ENCODE data around the gene SLC11A2. TPM values are rescaled to one million over a fixed set of nuclear protein-coding genes. Genes with fewer than 3 reads are reported as not detected.
"Not testable (repeated sequence)": the region's sequence is repeated elsewhere in the genome, so short reads cannot be mapped to it uniquely, and the experiment has no call there.

SLC11A2 gene
- total RNA-seq, 1 experiment from 2014 or later, result 38.7 TPM

- TF ChIP-seq ZNF274 (IDR thresholded peaks at IDR 0.05; ENCODE audit: low read depth, low read length) (no peak), TCF7L2 (IDR thresholded peaks at IDR 0.05; ENCODE audit: borderline replicate concordance, extremely low read depth, insufficient read depth, insufficient read length) (no peak), EZH2 (IDR thresholded peaks at IDR 0.05) (no peak), SRF (IDR thresholded peaks at IDR 0.05; ENCODE audit: low read depth) (no peak), EGR1 (IDR thresholded peaks at IDR 0.05; ENCODE audit: low read depth) (no peak), SIN3A (IDR thresholded peaks at IDR 0.05; ENCODE audit: low read depth) (no peak), CTCF (IDR thresholded peaks at IDR 0.05 in 2 of 3, conservative IDR thresholded peaks at IDR 0.05 in 1 of 3; ENCODE audit: borderline replicate concordance in 1 of 3, insufficient read depth in 1 of 3, low read depth in 2 of 3, low read length in 2 of 3) (no peak), CBX3 (IDR thresholded peaks at IDR 0.05; ENCODE audit: low read depth) (no peak), ZBTB33 (IDR thresholded peaks at IDR 0.05; ENCODE audit: extremely low read depth, insufficient replicate concordance, low read length) (no peak), ZFX (IDR thresholded peaks at IDR 0.05) (no peak), YY1 (IDR thresholded peaks at IDR 0.05; ENCODE audit: extremely low read depth, insufficient replicate concordance, low read depth, low read length) (no peak), FOSL1 (IDR thresholded peaks at IDR 0.05; ENCODE audit: low read depth) (no peak), JUND (IDR thresholded peaks at IDR 0.05) (no peak), SP1 (IDR thresholded peaks at IDR 0.05; ENCODE audit: low read depth) (no peak)
- POLR2A ChIA-PET, result no interaction called here
Measured at GRCh38 chr12:51017452-51017851, 8.7 kb downstream of the SLC11A2 start.

GRCh38 chr12:51014467-51014866, 11.7 kb downstream of the SLC11A2 start:
- H3K79me2 ChIP-seq (ENCODE audit: insufficient read depth, low read length), result peaks cover 68% of the 10 kb centered on the region
- CTCF ChIA-PET; ATAC-seq; DNase-seq (ENCODE audit: low read depth, low spot score); intact Hi-C loops (cut with micrococcal nuclease); RAD21 ChIA-PET (ENCODE audit: low non-redundant PET in 1 of 2, low total read pairs in 2 of 2, uncharacterized antibody in 2 of 2, unreplicated experiment in 2 of 2); H3K27ac ChIP-seq (ENCODE audit: low read depth, low read length); BruUV-seq (replicated peaks); H3K36me3 ChIP-seq (ENCODE audit: control insufficient read depth in 1 of 2, insufficient read depth in 2 of 2, low read length in 2 of 2); H4K20me1 ChIP-seq (ENCODE audit: insufficient read depth); H2AFZ ChIP-seq (ENCODE audit: low read depth, low read length, poor library complexity, severe bottlenecking); H3K4me2 ChIP-seq (ENCODE audit: low read length); H3K9me3 ChIP-seq (ENCODE audit: control insufficient read depth in 1 of 2, insufficient read depth in 1 of 2, low read depth in 1 of 2, low read length in 2 of 2); H3K9me2 ChIP-seq (ENCODE audit: insufficient read depth); H3K4me3 ChIP-seq (replicated peaks in 1 of 2; ENCODE audit: low read depth in 1 of 2, low read length in 2 of 2); POLR2A ChIA-PET; H3K9ac ChIP-seq (ENCODE audit: low read length); H3K27me3 ChIP-seq (ENCODE audit: insufficient read depth, low read length): not testable (repeated sequence)
- peaks cover 9 to 14% of the 10 kb centered on the region in 2 experiments; a peak in 3 of 4 replicates for H3K4me1 ChIP-seq (ENCODE audit: control insufficient read depth in 1 of 2, insufficient read depth in 2 of 2, low read length in 2 of 2)

More at GRCh38 chr12:51017452-51017851, 8.7 kb downstream of the SLC11A2 start:
- BruUV-seq (replicated peaks), result no TSS peak
- RAD21 ChIA-PET (ENCODE audit: low non-redundant PET in 1 of 2, low total read pairs in 2 of 2, uncharacterized antibody in 2 of 2, unreplicated experiment in 2 of 2), result no interaction called here
- DNase-seq (ENCODE audit: low read depth, low spot score) (no peak), ATAC-seq (no peak)
- H3K27ac ChIP-seq (ENCODE audit: low read depth, low read length), result no peak overlapping the region
- H4K20me1 ChIP-seq (ENCODE audit: insufficient read depth), result 0 out of 2 replicates have a peak, but pooled peaks cover under 1% of the 10 kb centered on the region
- peaks cover 9 to 14% of the 10 kb centered on the region in 2 experiments; a peak in 3 of 4 replicates for H3K4me1 ChIP-seq (ENCODE audit: control insufficient read depth in 1 of 2, insufficient read depth in 2 of 2, low read length in 2 of 2)
- H2AFZ ChIP-seq (ENCODE audit: low read depth, low read length, poor library complexity, severe bottlenecking), result no peak overlapping the region
- H3K36me3 ChIP-seq (ENCODE audit: control insufficient read depth in 1 of 2, insufficient read depth in 2 of 2, low read length in 2 of 2), result no peaks in the 10 kb centered on the region
- H3K9me3 ChIP-seq (ENCODE audit: control insufficient read depth in 1 of 2, insufficient read depth in 1 of 2, low read depth in 1 of 2, low read length in 2 of 2), result no peaks in the 10 kb centered on the region
- H3K9me2 ChIP-seq (ENCODE audit: insufficient read depth), result no peaks in the 10 kb centered on the region
- H3K79me2 ChIP-seq (ENCODE audit: insufficient read depth, low read length), result peaks cover 81% of the 10 kb centered on the region
- intact Hi-C loops (cut with micrococcal nuclease), result no loop called here
- H3K9ac ChIP-seq (ENCODE audit: low read length), result no peak overlapping the region
- H3K4me3 ChIP-seq (replicated peaks in 1 of 2; ENCODE audit: low read depth in 1 of 2, low read length in 2 of 2), result no peak overlapping the region
- H3K4me2 ChIP-seq (ENCODE audit: low read length), result no peak overlapping the region
- H3K27me3 ChIP-seq (ENCODE audit: insufficient read depth, low read length), result no peaks in the 10 kb centered on the region
- CTCF ChIA-PET, result no interaction called here
